Activated CD8-positive, alpha-beta T cell treated with anti-CD3 and anti-CD28 coated beads for 36 hours (primary cell): ENCODE measurements around the gene FKBP5. TPM values are rescaled to one million over a fixed set of nuclear protein-coding genes. Genes with fewer than 3 reads are reported as not detected.

Experiments used
- ATAC-seq: fragments of 200-7000 bp; cut with Tn5 transposase; one replicate; pipeline ENCODE4 v1.10.0; 2021; ENCODE audit warnings: mild to moderate bottlenecking, moderate library complexity
- CTCF ChIA-PET: fragments of 350-600 bp; sonication (Branson Sonifier 250); formaldehyde crosslinking; loops from one replicate; lab custom pipeline; 2021; ENCODE audit warnings: antibody characterized with exemption; lab: Charles Lee
- POLR2A ChIA-PET: fragments of 350-600 bp; sonication (Branson Sonifier 250); formaldehyde crosslinking; loops from one replicate; lab custom pipeline; 2021; ENCODE audit warnings: antibody characterized with exemption; lab: Charles Lee
- DNase-seq: peaks from one replicate; pipeline ENCODE4 v3.0.0-alpha.2; 2020
- H3K27ac Mint-ChIP-seq: one replicate; pipeline ENCODE4 v1.8.0; 2021; ENCODE audit warnings: mild to moderate bottlenecking, mixed read lengths
- H3K27me3 Mint-ChIP-seq: one replicate; pipeline ENCODE4 v1.8.0; 2021; ENCODE audit warnings: mixed read lengths
- H3K36me3 Mint-ChIP-seq: one replicate; pipeline ENCODE4 v1.8.0; 2021; ENCODE audit warnings: low read depth, mixed read lengths
- H3K4me1 Mint-ChIP-seq: one replicate; pipeline ENCODE4 v1.8.0; 2021; ENCODE audit warnings: low read depth, mixed read lengths
- H3K4me3 Mint-ChIP-seq: one replicate; pipeline ENCODE4 v1.8.0; 2021; ENCODE audit warnings: mild to moderate bottlenecking, moderate library complexity, mixed read lengths
- H3K9me3 Mint-ChIP-seq: one replicate; pipeline ENCODE4 v1.8.0; 2021; ENCODE audit warnings: mixed read lengths
- CTCF ChIP-seq: fragments of 200-600 bp; IDR thresholded peaks from one replicate; pipeline ENCODE4 v1.8.0; 2022; ENCODE audit warnings: antibody characterized with exemption, mild to moderate bottlenecking
- intact Hi-C: fragments of 100-400 bp; cut with micrococcal nuclease; formaldehyde crosslinking; loops from one replicate; pipeline ENCODE4 v1.10.0; 2022
- total RNA-seq, 2 experiments: library from RNA; stranded (reverse); gene quantifications; one replicate each; pipeline ENCODE4 v1.2.3, GENCODE V29; 2021

Gene FKBP5
- total RNA-seq, 2 experiments from 2014 or later: 90.6 to 93.4 TPM

DNA sequence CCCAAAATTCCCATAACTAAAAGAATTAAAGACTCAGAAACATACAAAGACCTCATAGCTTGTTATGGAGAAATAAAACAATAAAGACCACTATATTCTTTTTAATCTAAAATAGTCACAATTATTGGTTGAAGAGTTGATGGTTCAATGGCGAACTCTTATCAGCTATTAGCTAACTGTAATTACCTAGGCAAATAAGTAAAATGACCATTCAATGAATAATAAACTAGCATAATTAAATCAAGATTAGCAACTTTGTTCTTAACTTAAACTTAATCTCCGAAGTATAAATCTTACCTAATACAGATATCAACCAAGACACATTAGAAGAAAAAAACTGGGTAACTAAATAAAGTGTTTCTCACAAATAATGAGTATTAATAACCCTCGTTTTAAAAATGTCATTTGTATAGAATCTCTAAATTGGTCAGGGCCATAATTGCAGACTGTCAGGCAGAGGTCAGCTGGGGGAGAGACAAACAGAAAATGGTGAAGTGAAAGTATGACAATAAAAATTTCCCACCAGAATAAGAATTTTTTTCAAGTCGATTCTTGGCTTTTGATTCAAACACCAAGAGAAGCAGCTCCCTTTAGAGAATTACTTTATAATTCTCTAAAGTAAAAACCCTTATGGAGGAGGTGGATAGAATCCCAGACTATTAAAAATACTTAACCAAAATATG is 1.7 kb downstream of the FKBP5 start:
- Mint-ChIP-seq H3K9me3 (no peaks in the 10 kb centered on the region), H3K27ac (peak overlapping the region; percentile 91), H3K27me3 (no peaks in the 10 kb centered on the region), H3K36me3 (peaks cover 11% of the 10 kb centered on the region), H3K4me3 (peak overlapping the region; percentile 91), H3K4me1 (peaks cover 18% of the 10 kb centered on the region)
- CTCF ChIA-PET: interaction anchor here (0.8 to 2.1 kb wide), 15 partner anchors 9 to 103 kb away, joined by 3 to 17 read pairs (median 6); partner anchors contain the start of gene ARMC12
- no peak for TF ChIP-seq CTCF
- ATAC-seq: no peak
- POLR2A ChIA-PET: interaction anchor here (1.0 to 4.6 kb wide), 7 partner anchors 14 to 97 kb away, joined by 3 to 30 read pairs (median 4); partner anchors contain the start of gene ARMC12
- DNase-seq: no peak
- intact Hi-C loops: loop anchor here (5.0 kb wide), 1 partner anchor 105 kb away; no protein-coding TSS in a partner anchor

- Mint-ChIP-seq H3K36me3 (peaks cover 11% of the 10 kb centered on the region), H3K9me3 (no peaks in the 10 kb centered on the region), H3K27ac (no peak overlapping the region), H3K27me3 (no peaks in the 10 kb centered on the region), H3K4me1 (peaks cover 22% of the 10 kb centered on the region), H3K4me3 (peak overlapping the region; percentile 91)
- intact Hi-C loops: loop anchor here (5.0 kb wide), 1 partner anchor 104 kb away; no protein-coding TSS in a partner anchor
- ChIA-PET CTCF (interaction anchor here (0.7 to 2.1 kb wide), 13 partner anchors 12 to 102 kb away, joined by 3 to 17 read pairs (median 5); partner anchors contain the start of gene ARMC12), POLR2A (interaction anchor here (1.0 to 4.6 kb wide), 7 partner anchors 30 to 96 kb away, joined by 3 to 30 read pairs (median 4); no protein-coding TSS in a partner anchor)
- TF ChIP-seq CTCF: no peak
- DNase-seq (no peak), ATAC-seq (no peak)
Observed at GRCh38 chr6:35686436-35686835, 2.3 kb downstream of the FKBP5 start.

GRCh38 chr6:35683267-35683666 is 5.4 kb downstream of the FKBP5 start:
- CTCF ChIA-PET: interaction anchor here (0.8 to 4.5 kb wide), 4 partner anchors 37 to 212 kb away, joined by 3 to 23 read pairs (median 12); partner anchors contain the start of gene ARMC12
- H3K9me3 Mint-ChIP-seq: peaks cover 3% of the 10 kb centered on the region
- ATAC-seq (no peak), DNase-seq (no peak)
- intact Hi-C loops: no loop called here
- POLR2A ChIA-PET: no interaction called here
- peaks cover 32% of the 10 kb centered on the region for H3K36me3 Mint-ChIP-seq
- H3K4me3 Mint-ChIP-seq: no peak overlapping the region
- H3K27ac Mint-ChIP-seq: no peak overlapping the region
- H3K4me1 Mint-ChIP-seq: peaks cover 43% of the 10 kb centered on the region
- TF ChIP-seq CTCF: no peak
- H3K27me3 Mint-ChIP-seq: no peaks in the 10 kb centered on the region

- Mint-ChIP-seq H3K9me3 (peaks cover 3% of the 10 kb centered on the region), H3K36me3 (peaks cover 40% of the 10 kb centered on the region), H3K27ac (peak overlapping the region; percentile 23), H3K27me3 (no peaks in the 10 kb centered on the region), H3K4me3 (no peak overlapping the region), H3K4me1 (peaks cover 56% of the 10 kb centered on the region)
- intact Hi-C loops: no loop called here
- POLR2A ChIA-PET: interaction anchor here (0.5 to 1.6 kb wide), 8 partner anchors 12 to 125 kb away, joined by 3 to 6 read pairs (median 4); no protein-coding TSS in a partner anchor
- CTCF ChIA-PET: interaction anchor here (0.7 to 4.5 kb wide), 12 partner anchors 12 to 158 kb away, joined by 3 to 25 read pairs (median 4); partner anchors contain the start of gene ARMC12
- ATAC-seq (peak; percentile 75), DNase-seq (no peak)
- no peak for TF ChIP-seq CTCF
Observed at GRCh38 chr6:35681298-35681697, 7.4 kb downstream of the FKBP5 start.
